ENCODE results near the gene PPP2R2D.

GRCh38 chr10:131996466-131997365, 95.9 kb downstream of the PPP2R2D start:
- TF ChIP-seq EP300 (IDR thresholded peaks at IDR 0.05; ENCODE audit: borderline replicate concordance in 1 of 2, low read depth in 1 of 2, low read length in 1 of 2) = no peak
- TF ChIP-seq PBX3 (IDR thresholded peaks at IDR 0.05) = no peak
- no peak for TF ChIP-seq CTCF (IDR thresholded peaks at IDR 0.05)
- TF ChIP-seq MAX (IDR thresholded peaks at IDR 0.05; ENCODE audit: low read depth) = no peak
- no peak for TF ChIP-seq TAF1 (IDR thresholded peaks at IDR 0.05; ENCODE audit: borderline replicate concordance, low read depth, low read length)
- TF ChIP-seq USF1 (IDR thresholded peaks at IDR 0.05; ENCODE audit: borderline replicate concordance, low read depth) = no peak
- TF ChIP-seq SIN3A (IDR thresholded peaks at IDR 0.05; ENCODE audit: borderline replicate concordance, low read depth, low read length) = no peak
- no peak for TF ChIP-seq YY1 (IDR thresholded peaks at IDR 0.05; ENCODE audit: low read depth)
- no peak for TF ChIP-seq POLR2AphosphoS5 (IDR thresholded peaks at IDR 0.05; ENCODE audit: low read depth, low read length)
- no peak for TF ChIP-seq USF2 (IDR thresholded peaks at IDR 0.05; ENCODE audit: borderline replicate concordance, low read depth, low read length)

Measured in SK-N-SH (cell line).